NOMO-1 treated with dmso at 0.1 percent for 144 hours (cell line): ENCODE measurements around the gene DEF6.

Experiments used
- DNase-seq: peaks from one replicate; lab custom pipeline; 2025; ENCODE audit not compliant: unreplicated experiment; lab: John Stamatoyannopoulos, UW

The DEF6 gene

GRCh38 chr6:35370124-35370741, 72.6 kb downstream of the DEF6 start:
- peak; percentile 92 for DNase-seq

GRCh38 chr6:35370785-35371493, 73.3 kb downstream of the DEF6 start:
- peak; percentile 78 for DNase-seq
